HCT116 (cell line): ENCODE data around the gene ANKRD55. TPM values are rescaled to one million over a fixed set of nuclear protein-coding genes. Genes with fewer than 3 reads are reported as not detected.

Source experiments
- ATAC-seq: fragments of 200-7000 bp; cut with Tn5 transposase; 2 replicates; pipeline ENCODE4 v1.9.1; 2020; ENCODE audit warnings: mild to moderate bottlenecking, moderate library complexity
- BruUV-seq: library from RNA; stranded (reverse); fragments of 400-500 nt; replicated peaks from 2 replicates; lab custom pipeline; 2021; lab: Mats Ljungman, UMichigan
- CTCF ChIA-PET: fragments of 300-600 bp; sonication (Branson Sonifier 250); formaldehyde crosslinking; loops from one replicate; lab custom pipeline; 2021; ENCODE audit warnings: antibody characterized with exemption; lab: Charles Lee
- POLR2A ChIA-PET: fragments of 300-600, 350-600 bp; sonication (Branson Sonifier 250); formaldehyde crosslinking; loops from one replicate; lab custom pipeline; 2021; ENCODE audit warnings: antibody characterized with exemption; lab: Charles Lee
- RAD21 ChIA-PET, 2 experiments: fragments of 300-600 bp; sonication (Branson Sonifier 250); formaldehyde crosslinking; loops; one replicate each; lab custom pipeline; 2023; ENCODE audit warnings: low total read pairs in 2 of 2; ENCODE audit not compliant: uncharacterized antibody in 2 of 2, unreplicated experiment in 2 of 2, low non-redundant PET in 1 of 2; lab: Charles Lee
- DNase-seq: peaks from one replicate; pipeline ENCODE4 v3.0.0-alpha.2; 2010; ENCODE audit warnings: low read depth, low spot score
- H2AFZ ChIP-seq: fragments of 200-600 bp; shearing (Covaris generic), sonication (generic); 2 replicates; pipeline ENCODE4 v1.6.1; 2017; ENCODE audit warnings: low read depth, mixed run types, mixed read lengths, antibody characterized with exemption, low read length; ENCODE audit not compliant: poor library complexity, severe bottlenecking
- H3K27ac ChIP-seq: 2 replicates; pipeline ENCODE4 v1.5.1; 2012; ENCODE audit warnings: low read depth, low read length
- H3K27me3 ChIP-seq: fragments of 200-600 bp; sonication (generic); 2 replicates; pipeline ENCODE4 v1.6.1; 2016; ENCODE audit warnings: mixed run types, low read length, mixed read lengths; ENCODE audit not compliant: insufficient read depth
- H3K36me3 ChIP-seq, 2 experiments: fragments of 200-500 bp in 1 of 2; fragments of 200-600 bp in 1 of 2; sonication (Bioruptor generic) in 1 of 2; sonication (generic) in 1 of 2; 2 replicates each; pipeline versions ENCODE4 v1.5.1 to v1.6.1; 2014 to 2016; ENCODE audit warnings: low read length in 2 of 2, inconsistent platforms in 1 of 2, mixed read lengths in 1 of 2, mixed run types in 1 of 2; ENCODE audit not compliant: insufficient read depth in 2 of 2, control insufficient read depth in 1 of 2
- H3K4me1 ChIP-seq, 2 experiments: fragments of 200-600 bp in 1 of 2; sonication (generic) in 1 of 2; 2 replicates each; pipeline versions ENCODE4 v1.5.1 to v1.6.1; 2012 to 2017; ENCODE audit warnings: low read length in 2 of 2, inconsistent platforms in 1 of 2, mild to moderate bottlenecking in 1 of 2, mixed read lengths in 1 of 2, mixed run types in 1 of 2, moderate library complexity in 1 of 2; ENCODE audit not compliant: insufficient read depth in 2 of 2, control insufficient read depth in 1 of 2
- H3K4me2 ChIP-seq: fragments of 200-600 bp; sonication (generic); 2 replicates; pipeline ENCODE4 v1.6.1; 2017; ENCODE audit warnings: mixed run types, low read length, mixed read lengths
- H3K4me3 ChIP-seq, 2 experiments: fragments of 200-600 bp in 1 of 2; sonication (generic) in 1 of 2; replicated peaks in 1 of 2; 2 replicates each; pipeline ENCODE4 v1.5.1; 2011 to 2016; ENCODE audit warnings: low read length in 2 of 2, control low read depth in 1 of 2, low read depth in 1 of 2, mild to moderate bottlenecking in 1 of 2, mixed read lengths in 1 of 2, mixed run types in 1 of 2
- H3K79me2 ChIP-seq: fragments of 200-600 bp; sonication (generic); 2 replicates; pipeline ENCODE4 v1.6.1; 2017; ENCODE audit warnings: mild to moderate bottlenecking, mixed run types, low read length, moderate library complexity, mixed read lengths; ENCODE audit not compliant: insufficient read depth
- H3K9ac ChIP-seq: fragments of 200-600 bp; sonication (generic); 2 replicates; pipeline ENCODE4 v1.6.1; 2016; ENCODE audit warnings: low read length, mixed read lengths
- H3K9me2 ChIP-seq: fragments of 200-600 bp; sonication (generic), shearing (Covaris generic); 2 replicates; pipeline ENCODE4 v1.6.1; 2017; ENCODE audit warnings: mixed run types, mild to moderate bottlenecking, moderate library complexity; ENCODE audit not compliant: insufficient read depth
- H3K9me3 ChIP-seq, 2 experiments: fragments of 200-500 bp in 1 of 2; fragments of 200-600 bp in 1 of 2; sonication (Bioruptor generic) in 1 of 2; sonication (generic) in 1 of 2; 2 replicates each; pipeline ENCODE4 v1.6.1; 2014 to 2017; ENCODE audit warnings: low read length in 2 of 2, mixed read lengths in 2 of 2, inconsistent platforms in 1 of 2, low read depth in 1 of 2, mild to moderate bottlenecking in 1 of 2, mixed run types in 1 of 2, moderate library complexity in 1 of 2; ENCODE audit not compliant: control insufficient read depth in 1 of 2, insufficient read depth in 1 of 2
- H4K20me1 ChIP-seq: fragments of 200-600 bp; sonication (generic), shearing (Covaris generic); 2 replicates; pipeline ENCODE4 v1.6.1; 2017; ENCODE audit warnings: mixed run types, mild to moderate bottlenecking, moderate library complexity; ENCODE audit not compliant: insufficient read depth
- ATF3 ChIP-seq: IDR thresholded peaks from 2 replicates; pipeline ENCODE4 v1.6.1; 2012
- CBX3 ChIP-seq: IDR thresholded peaks from 2 replicates; pipeline ENCODE4 v1.6.1; 2012; ENCODE audit warnings: low read depth
- CEBPB ChIP-seq: IDR thresholded peaks from 2 replicates; pipeline ENCODE4 v1.6.1; 2012; ENCODE audit warnings: low read depth
- EZH2phosphoT487 ChIP-seq: fragments of 200-600 bp; IDR thresholded peaks from 2 replicates; pipeline ENCODE4 v1.6.1; 2018; ENCODE audit warnings: antibody characterized with exemption, borderline replicate concordance
- JUND ChIP-seq: IDR thresholded peaks from 2 replicates; pipeline ENCODE4 v1.6.1; 2012
- MAX ChIP-seq: IDR thresholded peaks from 2 replicates; pipeline ENCODE4 v1.6.1; 2012
- REST ChIP-seq: IDR thresholded peaks from 2 replicates; pipeline ENCODE4 v1.6.1; 2012; ENCODE audit warnings: low read depth
- SIN3A ChIP-seq: IDR thresholded peaks from 2 replicates; pipeline ENCODE4 v1.6.1; 2012; ENCODE audit warnings: low read depth
- SRF ChIP-seq: IDR thresholded peaks from 2 replicates; pipeline ENCODE4 v1.6.1; 2012; ENCODE audit warnings: low read depth
- TCF7L2 ChIP-seq: IDR thresholded peaks from 2 replicates; pipeline ENCODE4 v1.7.0; 2011; ENCODE audit warnings: borderline replicate concordance, inconsistent platforms; ENCODE audit not compliant: insufficient read depth, insufficient read length; ENCODE audit errors: extremely low read depth
- ZFX ChIP-seq: fragments of 450-650 bp; IDR thresholded peaks from 2 replicates; pipeline ENCODE4 v1.6.1; 2017
- intact Hi-C: fragments of 100-400 bp; cut with micrococcal nuclease; formaldehyde crosslinking; loops from 2 replicates; pipeline ENCODE4 v1.10.0; 2022
- total RNA-seq: library from RNA; stranded (reverse); gene quantifications from one replicate; pipeline ENCODE4 v1.2.1, GENCODE V29; 2021; ENCODE audit not compliant: unreplicated experiment

ANKRD55 gene
- total RNA-seq, 1 experiment from 2014 or later, result not detected

GRCh38 chr5:56191656-56192055 is 41.5 kb downstream of the ANKRD55 start:
- Histone ChIP-seq H3K27me3 (no peaks in the 10 kb centered on the region), H2AFZ (no peak overlapping the region), H3K36me3 (no peaks in the 10 kb centered on the region)
- ChIA-PET CTCF (no interaction called here), RAD21 (no interaction called here)
- TF ChIP-seq SRF (no peak), CBX3 (no peak), ATF3 (no peak), REST (no peak)
- TF ChIP-seq, all 23 proteins: peak for 0
- BruUV-seq, result no TSS peak
- H3K4me1 ChIP-seq, result no peaks in the 10 kb centered on the region
- DNase-seq (no peak), ATAC-seq (no peak)
- H3K9ac ChIP-seq, result no peak overlapping the region
- no peaks in the 10 kb centered on the region for H4K20me1 ChIP-seq
- intact Hi-C loops, result no loop called here
- no peaks in the 10 kb centered on the region for H3K9me3 ChIP-seq
- no peaks in the 10 kb centered on the region for H3K9me2 ChIP-seq
- no peak overlapping the region for H3K4me3 ChIP-seq
- H3K4me2 ChIP-seq, result no peak overlapping the region
- no peak overlapping the region for H3K27ac ChIP-seq
- POLR2A ChIA-PET, result no interaction called here
- no peaks in the 10 kb centered on the region for H3K79me2 ChIP-seq

DNA sequence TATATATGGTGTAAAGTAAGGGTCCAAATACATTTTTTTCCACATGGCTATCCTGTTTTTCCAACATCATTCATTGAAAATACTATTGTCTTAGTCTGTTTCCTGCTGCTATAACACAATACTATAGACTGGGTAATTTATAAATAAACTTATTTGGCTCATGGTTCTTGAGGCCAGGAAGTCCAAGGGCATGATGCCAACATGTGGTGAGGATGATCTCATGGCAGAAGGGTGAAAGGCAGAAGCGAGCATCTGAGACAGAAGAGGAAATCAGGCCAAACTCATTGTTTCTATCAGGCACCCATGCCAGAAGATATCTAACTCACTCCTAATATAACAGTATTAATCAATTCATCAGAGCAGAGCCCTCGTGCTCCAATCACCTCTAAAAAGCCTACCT is 42.6 kb downstream of the ANKRD55 start:
- RAD21 ChIA-PET, result no interaction called here
- TF ChIP-seq TCF7L2 (no peak), CEBPB (no peak), ZFX (no peak), EZH2phosphoT487 (no peak), MAX (no peak), JUND (no peak), REST (no peak), SIN3A (no peak)

More for the DNA sequence above, 42.6 kb downstream of the ANKRD55 start:
- no peak overlapping the region for H3K4me3 ChIP-seq
- no peaks in the 10 kb centered on the region for H4K20me1 ChIP-seq
- H3K4me1 ChIP-seq, result no peaks in the 10 kb centered on the region
- BruUV-seq, result no TSS peak
- H3K9me3 ChIP-seq, result no peaks in the 10 kb centered on the region
- intact Hi-C loops, result no loop called here
- no peak overlapping the region for H3K4me2 ChIP-seq
- no peak overlapping the region for H3K27ac ChIP-seq
- no peaks in the 10 kb centered on the region for H3K27me3 ChIP-seq
- H3K9me2 ChIP-seq, result no peaks in the 10 kb centered on the region
- H2AFZ ChIP-seq, result no peak overlapping the region
- no peak overlapping the region for H3K9ac ChIP-seq
- H3K79me2 ChIP-seq, result no peaks in the 10 kb centered on the region
- ChIA-PET CTCF (no interaction called here), POLR2A (no interaction called here)
- DNase-seq, result no peak
- no peak for ATAC-seq
- H3K36me3 ChIP-seq, result no peaks in the 10 kb centered on the region
